PC-9 (cell line): Measurements from ENCODE around the gene ZBTB8B. TPM values are rescaled to one million over a fixed set of nuclear protein-coding genes. Genes with fewer than 3 reads are reported as not detected.

Experiments
- BruUV-seq: library from RNA; stranded (reverse); fragments of 400-500 nt; replicated peaks from 2 replicates; lab custom pipeline; 2021; lab: Mats Ljungman, UMichigan
- CTCF ChIA-PET: fragments of 300-600 bp; sonication (Branson Sonifier 250); formaldehyde crosslinking; loops from one replicate; lab custom pipeline; 2022; ENCODE audit warnings: antibody characterized with exemption; lab: Charles Lee
- POLR2A ChIA-PET: fragments of 300-600 bp; sonication (Branson Sonifier 250); formaldehyde crosslinking; loops from one replicate; lab custom pipeline; 2022; ENCODE audit warnings: antibody characterized with exemption; ENCODE audit not compliant: unreplicated experiment; lab: Charles Lee
- DNase-seq, 2 experiments: peaks; one replicate each; pipeline versions ENCODE4 v3.0.0 to v3.0.0-alpha.2; 2015 to 2022; ENCODE audit warnings: mixed read lengths in 1 of 2
- H2AFZ ChIP-seq: fragments of 200-600 bp; sonication (generic); 2 replicates; pipeline ENCODE4 v1.8.1; 2017; ENCODE audit warnings: antibody characterized with exemption
- H3F3A ChIP-seq: fragments of 200-600 bp; sonication (generic); 2 replicates; pipeline ENCODE4 v1.8.1; 2017; ENCODE audit warnings: antibody characterized with exemption, mild to moderate bottlenecking, low read depth; ENCODE audit not compliant: insufficient read depth
- H3K27ac ChIP-seq: fragments of 200-600 bp; sonication (generic); 2 replicates; pipeline ENCODE4 v1.6.1; 2016; ENCODE audit warnings: mixed run types
- H3K27me3 ChIP-seq: fragments of 200-600 bp; sonication (generic); 2 replicates; pipeline ENCODE4 v1.6.1; 2016; ENCODE audit warnings: low read depth, mixed run types; ENCODE audit not compliant: insufficient read depth
- H3K36me3 ChIP-seq: fragments of 200-600 bp; sonication (generic); 2 replicates; pipeline ENCODE4 v1.6.1; 2016; ENCODE audit warnings: low read depth, mixed run types
- H3K4me1 ChIP-seq: fragments of 200-600 bp; sonication (generic); replicated peaks from 2 replicates; pipeline ENCODE4 v1.6.1; 2016; ENCODE audit warnings: mixed run types; ENCODE audit not compliant: insufficient read depth
- H3K4me2 ChIP-seq: fragments of 200-600 bp; sonication (generic); 2 replicates; pipeline ENCODE4 v1.6.1; 2017; ENCODE audit warnings: mixed run types
- H3K4me3 ChIP-seq: fragments of 200-600 bp; sonication (generic); 2 replicates; pipeline ENCODE4 v1.6.1; 2016; ENCODE audit warnings: mixed run types
- H3K79me2 ChIP-seq: fragments of 200-600 bp; sonication (generic); 2 replicates; pipeline ENCODE4 v1.6.1; 2017; ENCODE audit warnings: low read depth, mixed run types
- H3K9me2 ChIP-seq: fragments of 200-600 bp; sonication (generic); 2 replicates; pipeline ENCODE4 v1.8.1; 2017; ENCODE audit warnings: mild to moderate bottlenecking; ENCODE audit not compliant: insufficient read depth
- H3K9me3 ChIP-seq: fragments of 200-600 bp; sonication (generic); 2 replicates; pipeline ENCODE4 v1.8.1; 2016; ENCODE audit warnings: low read depth; ENCODE audit not compliant: insufficient read depth
- H4K20me1 ChIP-seq: fragments of 200-600 bp; sonication (generic); 2 replicates; pipeline ENCODE4 v1.8.1; 2017; ENCODE audit not compliant: insufficient read depth
- EZH2 ChIP-seq: fragments of 200-600 bp; sonication (generic); IDR thresholded peaks from 2 replicates; pipeline ENCODE4 v1.8.0; 2017; ENCODE audit warnings: antibody characterized with exemption, low read depth
- intact Hi-C: fragments of 100-400 bp; cut with micrococcal nuclease; formaldehyde crosslinking; loops from one replicate; pipeline ENCODE4 v1.10.0; 2022; ENCODE audit not compliant: unreplicated experiment
- total RNA-seq: library from RNA; stranded (reverse); gene quantifications from 2 replicates; pipeline ENCODE4 v1.2.3, GENCODE V29; 2021
- TF ChIP-seq, protein P1 (sequence below): fragments of 200-600 bp; sonication (generic); conservative IDR thresholded peaks from 2 replicates; pipeline ENCODE4 v1.6.1; 2017; ENCODE audit warnings: mixed run types, antibody characterized with exemption, mild to moderate bottlenecking, moderate library complexity

Gene ZBTB8B
- total RNA-seq, 1 experiment from 2014 or later = 0.09 TPM

- H3K9me2 ChIP-seq = no peaks in the 10 kb centered on the region
- no peaks in the 10 kb centered on the region for H3K4me1 ChIP-seq
- H3K9me3 ChIP-seq = no peaks in the 10 kb centered on the region
- H3K27ac ChIP-seq = no peak overlapping the region
- intact Hi-C loops = no loop called here
- CTCF ChIA-PET = no interaction called here
- no peaks in the 10 kb centered on the region for H3K79me2 ChIP-seq
- no peaks in the 10 kb centered on the region for H3K36me3 ChIP-seq
- H2AFZ ChIP-seq = no peak overlapping the region
- no peak overlapping the region for H3K4me3 ChIP-seq
- no peaks in the 10 kb centered on the region for H4K20me1 ChIP-seq
- no TSS peak for BruUV-seq
- H3K4me2 ChIP-seq = no peak overlapping the region
- H3F3A ChIP-seq = no peaks in the 10 kb centered on the region; the same call in 1 of the 2 replicates
- H3K27me3 ChIP-seq = no peaks in the 10 kb centered on the region
- DNase-seq = no peak
- POLR2A ChIA-PET = no interaction called here
- TF ChIP-seq, protein P1, sequence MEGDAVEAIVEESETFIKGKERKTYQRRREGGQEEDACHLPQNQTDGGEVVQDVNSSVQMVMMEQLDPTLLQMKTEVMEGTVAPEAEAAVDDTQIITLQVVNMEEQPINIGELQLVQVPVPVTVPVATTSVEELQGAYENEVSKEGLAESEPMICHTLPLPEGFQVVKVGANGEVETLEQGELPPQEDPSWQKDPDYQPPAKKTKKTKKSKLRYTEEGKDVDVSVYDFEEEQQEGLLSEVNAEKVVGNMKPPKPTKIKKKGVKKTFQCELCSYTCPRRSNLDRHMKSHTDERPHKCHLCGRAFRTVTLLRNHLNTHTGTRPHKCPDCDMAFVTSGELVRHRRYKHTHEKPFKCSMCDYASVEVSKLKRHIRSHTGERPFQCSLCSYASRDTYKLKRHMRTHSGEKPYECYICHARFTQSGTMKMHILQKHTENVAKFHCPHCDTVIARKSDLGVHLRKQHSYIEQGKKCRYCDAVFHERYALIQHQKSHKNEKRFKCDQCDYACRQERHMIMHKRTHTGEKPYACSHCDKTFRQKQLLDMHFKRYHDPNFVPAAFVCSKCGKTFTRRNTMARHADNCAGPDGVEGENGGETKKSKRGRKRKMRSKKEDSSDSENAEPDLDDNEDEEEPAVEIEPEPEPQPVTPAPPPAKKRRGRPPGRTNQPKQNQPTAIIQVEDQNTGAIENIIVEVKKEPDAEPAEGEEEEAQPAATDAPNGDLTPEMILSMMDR = no peak
- no peak for TF ChIP-seq EZH2
These were observed 43.9 kb downstream of the ZBTB8B start for GRCh38 chr1:32508761-32509160.

GRCh38 chr1:32509939-32510338, 45.1 kb downstream of the ZBTB8B start:
- H3K36me3 ChIP-seq = no peaks in the 10 kb centered on the region
- intact Hi-C loops = no loop called here
- H3K27ac ChIP-seq = no peak overlapping the region
- no peaks in the 10 kb centered on the region for H3K9me2 ChIP-seq
- no peaks in the 10 kb centered on the region for H3K9me3 ChIP-seq
- DNase-seq = no peak
- POLR2A ChIA-PET = no interaction called here
- BruUV-seq = no TSS peak
- no peak overlapping the region for H3K4me3 ChIP-seq
- no peak for TF ChIP-seq EZH2
- TF ChIP-seq, protein P1 = no peak
- H2AFZ ChIP-seq = no peak overlapping the region
- no peak overlapping the region for H3K4me2 ChIP-seq
- no peaks in the 10 kb centered on the region for H3K27me3 ChIP-seq
- no peaks in the 10 kb centered on the region for H3K4me1 ChIP-seq
- H3F3A ChIP-seq = no peaks in the 10 kb centered on the region; the same call in 1 of the 2 replicates
- CTCF ChIA-PET = interaction anchor here (0.5 kb wide), 1 partner anchor 110 kb away, joined by 10 read pairs; no protein-coding TSS in a partner anchor
- no peaks in the 10 kb centered on the region for H3K79me2 ChIP-seq
- H4K20me1 ChIP-seq = no peaks in the 10 kb centered on the region

Other genes with a start within 250 kb of the ZBTB8B start
- 14.1 and 18.1 TPM in 2 replicates for gene TMEM234, start 242.7 kb upstream of the ZBTB8B start, total RNA-seq
- gene EIF3I, start 242.7 kb upstream of the ZBTB8B start, total RNA-seq = 199 and 229 TPM in 2 replicates
- 1.6 and 2.2 TPM in 2 replicates for gene FAM167B, start 217.8 kb upstream of the ZBTB8B start, total RNA-seq
- gene LCK, start 213.8 kb upstream of the ZBTB8B start, total RNA-seq = 2.0 and 2.6 TPM in 2 replicates
- 131 and 171 TPM in 2 replicates for gene HDAC1, start 173.0 kb upstream of the ZBTB8B start, total RNA-seq
- 91.5 and 117 TPM in 2 replicates for gene MARCKSL1, start 128.8 kb upstream of the ZBTB8B start, total RNA-seq
- 11.7 and 13.1 TPM in 2 replicates for gene FAM229A, start 102.6 kb upstream of the ZBTB8B start, total RNA-seq
- 3.8 and 3.9 TPM in 2 replicates for gene TSSK3, start 102.5 kb upstream of the ZBTB8B start, total RNA-seq
- gene BSDC1, start 70.6 kb upstream of the ZBTB8B start, total RNA-seq = 74.0 and 76.2 TPM in 2 replicates
- 4.2 and 4.3 TPM in 2 replicates for gene ZBTB8A, start 74.4 kb downstream of the ZBTB8B start, total RNA-seq
- 36.0 and 42.7 TPM in 2 replicates for gene ZBTB8OS, start 185.5 kb downstream of the ZBTB8B start, total RNA-seq
- 185 and 206 TPM in 2 replicates for gene RBBP4, start 186.1 kb downstream of the ZBTB8B start, total RNA-seq
- 2.1 and 2.8 TPM in 2 replicates for gene SYNC, start 237.7 kb downstream of the ZBTB8B start, total RNA-seq